RWPE1 (cell line): ENCODE results near the gene RAPGEF5.

Experiments used
- CTCF ChIA-PET: fragments of 350-600 bp; sonication (Branson Sonifier 250); formaldehyde crosslinking; extraction: SDS; loops from one replicate; lab custom pipeline; 2021; lab: Yijun Ruan, JAX
- POLR2A ChIA-PET: fragments of 400-600 bp; formaldehyde crosslinking; extraction: SDS; loops from one replicate; lab custom pipeline; 2020; ENCODE audit warnings: antibody characterized with exemption; ENCODE audit not compliant: low non-redundant PET; lab: Yijun Ruan, JAX
- DNase-seq: peaks from one replicate; pipeline ENCODE4 v3.0.0; 2012; ENCODE audit warnings: low spot score
- H3K27ac ChIP-seq: fragments of 450-650 bp; 2 replicates; pipeline ENCODE4 v1.5.1; 2017
- TF ChIP-seq, protein P1 (sequence below): fragments of 450-650 bp; conservative IDR thresholded peaks from 2 replicates; pipeline ENCODE4 v1.5.1; 2017; ENCODE audit warnings: low read depth, mild to moderate bottlenecking

RAPGEF5 gene

DNA sequence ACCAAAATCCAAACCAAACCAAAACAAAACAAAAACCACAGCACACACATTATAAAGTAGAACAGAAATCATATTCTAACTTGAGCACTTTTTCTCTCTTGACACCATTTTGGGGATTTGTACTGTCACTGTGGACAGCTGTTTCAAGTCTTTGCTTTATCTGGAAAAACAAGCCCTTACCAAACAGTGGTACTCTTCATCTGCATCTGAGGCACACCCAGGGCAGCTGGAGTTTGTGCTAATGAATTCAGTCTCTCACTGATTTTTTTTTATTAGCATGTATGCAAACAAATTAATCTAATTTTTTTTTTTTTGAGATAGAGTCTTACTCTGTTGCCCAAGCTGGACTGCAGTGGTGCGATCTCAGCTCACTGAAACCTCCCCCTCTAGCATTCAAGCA is 171.4 kb downstream of the RAPGEF5 start:
- CTCF ChIA-PET = no interaction called here
- no peak overlapping the region for H3K27ac ChIP-seq
- DNase-seq = no peak
- POLR2A ChIA-PET = interaction anchor here (1.0 kb wide), 1 partner anchor 20 kb away, joined by 3 read pairs; no protein-coding TSS in a partner anchor
- TF ChIP-seq, protein P1, sequence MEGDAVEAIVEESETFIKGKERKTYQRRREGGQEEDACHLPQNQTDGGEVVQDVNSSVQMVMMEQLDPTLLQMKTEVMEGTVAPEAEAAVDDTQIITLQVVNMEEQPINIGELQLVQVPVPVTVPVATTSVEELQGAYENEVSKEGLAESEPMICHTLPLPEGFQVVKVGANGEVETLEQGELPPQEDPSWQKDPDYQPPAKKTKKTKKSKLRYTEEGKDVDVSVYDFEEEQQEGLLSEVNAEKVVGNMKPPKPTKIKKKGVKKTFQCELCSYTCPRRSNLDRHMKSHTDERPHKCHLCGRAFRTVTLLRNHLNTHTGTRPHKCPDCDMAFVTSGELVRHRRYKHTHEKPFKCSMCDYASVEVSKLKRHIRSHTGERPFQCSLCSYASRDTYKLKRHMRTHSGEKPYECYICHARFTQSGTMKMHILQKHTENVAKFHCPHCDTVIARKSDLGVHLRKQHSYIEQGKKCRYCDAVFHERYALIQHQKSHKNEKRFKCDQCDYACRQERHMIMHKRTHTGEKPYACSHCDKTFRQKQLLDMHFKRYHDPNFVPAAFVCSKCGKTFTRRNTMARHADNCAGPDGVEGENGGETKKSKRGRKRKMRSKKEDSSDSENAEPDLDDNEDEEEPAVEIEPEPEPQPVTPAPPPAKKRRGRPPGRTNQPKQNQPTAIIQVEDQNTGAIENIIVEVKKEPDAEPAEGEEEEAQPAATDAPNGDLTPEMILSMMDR = no peak

DNA sequence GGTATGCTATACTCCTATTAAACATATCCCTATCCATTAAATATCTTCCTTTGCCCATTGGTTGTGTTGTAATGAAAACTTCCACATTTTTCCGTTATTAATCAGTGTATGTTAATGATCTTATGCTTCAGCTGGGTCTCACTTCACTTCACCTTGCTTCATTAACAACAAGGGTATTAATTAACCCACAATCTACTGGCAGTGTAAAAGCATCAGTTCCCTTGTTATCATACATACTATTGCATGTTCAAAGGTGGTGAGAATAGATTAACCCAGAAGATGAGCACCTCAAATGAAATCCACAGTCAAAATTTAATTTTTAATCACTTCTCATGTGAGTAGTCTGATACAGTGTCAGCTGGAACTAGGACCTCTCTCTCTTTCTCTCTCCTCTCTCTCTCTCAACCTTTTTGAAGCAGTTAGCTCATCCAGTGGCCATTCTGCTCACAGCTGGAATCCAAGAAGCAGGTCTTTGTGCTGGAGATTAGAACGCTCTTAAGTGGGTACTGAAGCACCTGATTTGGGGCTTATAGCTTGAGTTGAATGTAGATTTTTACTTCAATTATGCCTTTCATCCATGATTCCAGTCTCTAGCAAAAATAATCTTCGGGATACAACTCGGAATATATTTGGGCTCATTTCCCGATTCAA is 172.3 kb downstream of the RAPGEF5 start:
- no peak for DNase-seq
- H3K27ac ChIP-seq = no peak overlapping the region
- TF ChIP-seq, protein P1 = no peak
- POLR2A ChIA-PET = interaction anchor here (1.0 kb wide), 1 partner anchor 21 kb away, joined by 3 read pairs; no protein-coding TSS in a partner anchor
- CTCF ChIA-PET = no interaction called here

GRCh38 chr7:22183522-22184280 is 173.3 kb downstream of the RAPGEF5 start:
- no peak for DNase-seq
- TF ChIP-seq, protein P1 = no peak
- POLR2A ChIA-PET = no interaction called here

DNA sequence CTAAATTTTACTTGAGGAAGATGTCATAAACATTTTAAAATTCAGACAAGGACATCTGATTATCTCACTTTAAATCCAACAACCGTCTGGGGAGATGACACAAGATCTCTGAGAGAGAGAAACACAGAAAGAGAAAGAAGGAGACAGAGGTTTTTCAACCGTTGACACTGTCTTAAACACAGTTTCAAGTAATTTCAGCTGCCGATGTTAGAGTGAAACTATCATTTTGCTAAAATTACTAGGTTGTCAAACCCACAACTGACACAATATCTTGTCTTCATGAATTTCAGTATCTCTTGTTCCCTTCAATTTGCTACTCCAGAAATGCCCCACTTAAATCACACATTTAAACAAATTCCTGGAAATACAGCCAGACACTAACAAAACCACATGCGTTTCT is 174.8 kb downstream of the RAPGEF5 start:
- CTCF ChIA-PET = no interaction called here
- TF ChIP-seq, protein P1 = no peak
- DNase-seq = no peak
- H3K27ac ChIP-seq = no peak overlapping the region
- POLR2A ChIA-PET = no interaction called here

More at GRCh38 chr7:22183522-22184280, 173.3 kb downstream of the RAPGEF5 start:
- no peak overlapping the region for H3K27ac ChIP-seq
- CTCF ChIA-PET = no interaction called here

- POLR2A ChIA-PET = no interaction called here
- H3K27ac ChIP-seq = no peak overlapping the region
- DNase-seq = no peak
- TF ChIP-seq, protein P1 = no peak
- CTCF ChIA-PET = no interaction called here
Observed at GRCh38 chr7:22181663-22182062, 175.3 kb downstream of the RAPGEF5 start.

- CTCF ChIA-PET = interaction anchor here (0.6 kb wide), 1 partner anchor 1027 kb away, joined by 3 read pairs; no protein-coding TSS in a partner anchor
- TF ChIP-seq, protein P1 = no peak
- no peak overlapping the region for H3K27ac ChIP-seq
- POLR2A ChIA-PET = no interaction called here
- no peak for DNase-seq
Observed at GRCh38 chr7:22179442-22179879, 177.5 kb downstream of the RAPGEF5 start.
